ENCODE data around the gene CUTA. TPM values are rescaled to one million over a fixed set of nuclear protein-coding genes. Genes with fewer than 3 reads are reported as not detected.

Gene CUTA
- total and polyA plus RNA-seq, 2 of the 13 experiments (the other 11 are each of a cell fraction or from before 2014, with no cell fraction given): 170 to 180 TPM

DNA sequence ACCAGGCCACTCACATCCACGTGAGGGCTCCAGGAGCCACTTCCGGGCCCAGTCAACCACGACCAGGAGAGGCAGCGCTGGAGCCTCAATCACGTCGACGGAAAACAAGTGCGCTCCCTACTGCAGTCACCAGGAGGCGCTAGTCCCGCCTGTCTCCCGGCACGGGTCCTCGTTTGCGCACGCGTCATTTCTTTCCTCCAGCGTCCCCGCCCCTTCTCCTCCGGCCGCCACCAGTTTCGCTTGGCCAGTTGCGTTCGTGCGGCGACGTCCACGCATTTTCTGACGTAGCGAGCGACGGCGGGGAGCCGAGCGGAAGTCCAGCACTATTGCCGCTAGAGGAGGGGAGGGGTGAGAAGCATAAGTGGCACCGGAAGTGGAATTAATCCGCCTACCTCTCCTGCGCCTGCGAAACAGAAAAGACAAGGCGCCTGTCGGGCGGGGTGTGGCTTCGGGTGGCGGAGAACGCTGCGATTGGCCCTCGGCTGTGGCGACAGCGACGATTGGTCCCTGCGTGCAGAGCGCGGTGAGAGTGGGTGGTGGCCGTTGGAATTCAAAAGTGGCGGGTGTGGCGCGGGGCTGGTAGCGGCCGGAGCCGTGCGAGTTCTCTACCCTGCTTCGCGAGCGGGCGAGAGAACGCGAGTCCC lies 26.5 kb downstream of the CUTA start, which contains the start of gene KIFC1 (continued):
- TF ChIP-seq, protein P1, sequence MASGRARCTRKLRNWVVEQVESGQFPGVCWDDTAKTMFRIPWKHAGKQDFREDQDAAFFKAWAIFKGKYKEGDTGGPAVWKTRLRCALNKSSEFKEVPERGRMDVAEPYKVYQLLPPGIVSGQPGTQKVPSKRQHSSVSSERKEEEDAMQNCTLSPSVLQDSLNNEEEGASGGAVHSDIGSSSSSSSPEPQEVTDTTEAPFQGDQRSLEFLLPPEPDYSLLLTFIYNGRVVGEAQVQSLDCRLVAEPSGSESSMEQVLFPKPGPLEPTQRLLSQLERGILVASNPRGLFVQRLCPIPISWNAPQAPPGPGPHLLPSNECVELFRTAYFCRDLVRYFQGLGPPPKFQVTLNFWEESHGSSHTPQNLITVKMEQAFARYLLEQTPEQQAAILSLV (CRISPR knock-in tag; IDR thresholded peaks at IDR 0.05; ENCODE audit: borderline replicate concordance): peak; percentile 82
- TF ChIP-seq ZNF230 (CRISPR knock-in tag; IDR thresholded peaks at IDR 0.05) (peak; percentile 91), ZFP90 (CRISPR knock-in tag; IDR thresholded peaks at IDR 0.05; ENCODE audit: borderline replicate concordance) (peak; percentile 82; the same call in 1 of the 2 replicates), IRX3 (CRISPR knock-in tag; IDR thresholded peaks at IDR 0.05; ENCODE audit: borderline replicate concordance, low read depth) (peak; percentile 88; the same call in 1 of the 2 replicates), CREB1 (IDR thresholded peaks at IDR 0.05) (peak; percentile 98), CREB1 (CRISPR knock-in tag; IDR thresholded peaks at IDR 0.05) (peak; percentile 97), ZNF672 (CRISPR knock-in tag; IDR thresholded peaks at IDR 0.05) (peak; percentile 91; the same call in 1 of the 2 replicates), SAFB2 (CRISPR knock-in tag; IDR thresholded peaks at IDR 0.05; ENCODE audit: borderline replicate concordance, low read depth) (peak; percentile 94; the same call in 1 of the 2 replicates), SIN3B (IDR thresholded peaks at IDR 0.05; ENCODE audit: low read length) (peak; percentile 98), ZNF616 (CRISPR knock-in tag; IDR thresholded peaks at IDR 0.05; ENCODE audit: low read depth) (peak; percentile 76), MIXL1 (CRISPR knock-in tag; IDR thresholded peaks at IDR 0.05) (peak; percentile 92), HOXA9 (CRISPR knock-in tag; IDR thresholded peaks at IDR 0.05; ENCODE audit: borderline replicate concordance) (peak; percentile 98), ZFP37 (CRISPR knock-in tag; IDR thresholded peaks at IDR 0.05; ENCODE audit: borderline replicate concordance) (peak; percentile 29; the same call in 1 of the 2 replicates), ZNF441 (CRISPR knock-in tag; IDR thresholded peaks at IDR 0.05; ENCODE audit: borderline replicate concordance) (peak; percentile 81), ATF7 (IDR thresholded peaks at IDR 0.05) (peak; percentile 58), ATF7 (CRISPR knock-in tag; IDR thresholded peaks at IDR 0.05) (peak; percentile 67), NRL (CRISPR knock-in tag; IDR thresholded peaks at IDR 0.05; ENCODE audit: borderline replicate concordance) (peak; percentile 71; the same call in 1 of the 2 replicates), DPF2 (CRISPR knock-in tag; IDR thresholded peaks at IDR 0.05; ENCODE audit: borderline replicate concordance, low read depth) (no peak)
- TF ChIP-seq, protein P2, sequence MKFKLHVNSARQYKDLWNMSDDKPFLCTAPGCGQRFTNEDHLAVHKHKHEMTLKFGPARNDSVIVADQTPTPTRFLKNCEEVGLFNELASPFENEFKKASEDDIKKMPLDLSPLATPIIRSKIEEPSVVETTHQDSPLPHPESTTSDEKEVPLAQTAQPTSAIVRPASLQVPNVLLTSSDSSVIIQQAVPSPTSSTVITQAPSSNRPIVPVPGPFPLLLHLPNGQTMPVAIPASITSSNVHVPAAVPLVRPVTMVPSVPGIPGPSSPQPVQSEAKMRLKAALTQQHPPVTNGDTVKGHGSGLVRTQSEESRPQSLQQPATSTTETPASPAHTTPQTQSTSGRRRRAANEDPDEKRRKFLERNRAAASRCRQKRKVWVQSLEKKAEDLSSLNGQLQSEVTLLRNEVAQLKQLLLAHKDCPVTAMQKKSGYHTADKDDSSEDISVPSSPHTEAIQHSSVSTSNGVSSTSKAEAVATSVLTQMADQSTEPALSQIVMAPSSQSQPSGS (CRISPR knock-in tag; IDR thresholded peaks at IDR 0.05): peak; percentile 91
- TF ChIP-seq, protein P3, sequence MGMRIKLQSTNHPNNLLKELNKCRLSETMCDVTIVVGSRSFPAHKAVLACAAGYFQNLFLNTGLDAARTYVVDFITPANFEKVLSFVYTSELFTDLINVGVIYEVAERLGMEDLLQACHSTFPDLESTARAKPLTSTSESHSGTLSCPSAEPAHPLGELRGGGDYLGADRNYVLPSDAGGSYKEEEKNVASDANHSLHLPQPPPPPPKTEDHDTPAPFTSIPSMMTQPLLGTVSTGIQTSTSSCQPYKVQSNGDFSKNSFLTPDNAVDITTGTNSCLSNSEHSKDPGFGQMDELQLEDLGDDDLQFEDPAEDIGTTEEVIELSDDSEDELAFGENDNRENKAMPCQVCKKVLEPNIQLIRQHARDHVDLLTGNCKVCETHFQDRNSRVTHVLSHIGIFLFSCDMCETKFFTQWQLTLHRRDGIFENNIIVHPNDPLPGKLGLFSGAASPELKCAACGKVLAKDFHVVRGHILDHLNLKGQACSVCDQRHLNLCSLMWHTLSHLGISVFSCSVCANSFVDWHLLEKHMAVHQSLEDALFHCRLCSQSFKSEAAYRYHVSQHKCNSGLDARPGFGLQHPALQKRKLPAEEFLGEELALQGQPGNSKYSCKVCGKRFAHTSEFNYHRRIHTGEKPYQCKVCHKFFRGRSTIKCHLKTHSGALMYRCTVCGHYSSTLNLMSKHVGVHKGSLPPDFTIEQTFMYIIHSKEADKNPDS (CRISPR knock-in tag; IDR thresholded peaks at IDR 0.05): peak; percentile 88; the same call in 1 of the 2 replicates
- TF ChIP-seq, protein P4, sequence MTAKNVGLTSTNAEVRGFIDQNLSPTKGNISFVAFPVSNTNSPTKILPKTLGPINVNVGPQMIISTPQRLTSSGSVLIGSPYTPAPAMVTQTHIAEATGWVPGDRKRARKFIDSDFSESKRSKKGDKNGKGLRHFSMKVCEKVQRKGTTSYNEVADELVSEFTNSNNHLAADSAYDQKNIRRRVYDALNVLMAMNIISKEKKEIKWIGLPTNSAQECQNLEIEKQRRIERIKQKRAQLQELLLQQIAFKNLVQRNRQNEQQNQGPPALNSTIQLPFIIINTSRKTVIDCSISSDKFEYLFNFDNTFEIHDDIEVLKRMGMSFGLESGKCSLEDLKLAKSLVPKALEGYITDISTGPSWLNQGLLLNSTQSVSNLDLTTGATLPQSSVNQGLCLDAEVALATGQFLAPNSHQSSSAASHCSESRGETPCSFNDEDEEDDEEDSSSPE (CRISPR knock-in tag; IDR thresholded peaks at IDR 0.05): peak; percentile 99
- TF ChIP-seq, protein P5, sequence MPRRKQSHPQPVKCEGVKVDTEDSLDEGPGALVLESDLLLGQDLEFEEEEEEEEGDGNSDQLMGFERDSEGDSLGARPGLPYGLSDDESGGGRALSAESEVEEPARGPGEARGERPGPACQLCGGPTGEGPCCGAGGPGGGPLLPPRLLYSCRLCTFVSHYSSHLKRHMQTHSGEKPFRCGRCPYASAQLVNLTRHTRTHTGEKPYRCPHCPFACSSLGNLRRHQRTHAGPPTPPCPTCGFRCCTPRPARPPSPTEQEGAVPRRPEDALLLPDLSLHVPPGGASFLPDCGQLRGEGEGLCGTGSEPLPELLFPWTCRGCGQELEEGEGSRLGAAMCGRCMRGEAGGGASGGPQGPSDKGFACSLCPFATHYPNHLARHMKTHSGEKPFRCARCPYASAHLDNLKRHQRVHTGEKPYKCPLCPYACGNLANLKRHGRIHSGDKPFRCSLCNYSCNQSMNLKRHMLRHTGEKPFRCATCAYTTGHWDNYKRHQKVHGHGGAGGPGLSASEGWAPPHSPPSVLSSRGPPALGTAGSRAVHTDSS (CRISPR knock-in tag; conservative IDR thresholded peaks at IDR 0.05): no peak

Data from HepG2 (cell line).